GM12878 (cell line): Measurements from ENCODE around the gene GP5. TPM values are rescaled to one million over a fixed set of nuclear protein-coding genes. Genes with fewer than 3 reads are reported as not detected.

Experiments used
- ATAC-seq: fragments of 200-7000 bp; cut with Tn5 transposase; 3 replicates; pipeline ENCODE4 v1.9.1; 2020; ENCODE audit warnings: mild to moderate bottlenecking, moderate library complexity
- BruUV-seq: library from RNA; stranded (reverse); fragments of 400-500 nt; replicated peaks from 2 replicates; lab custom pipeline; 2021; lab: Mats Ljungman, UMichigan
- CTCF ChIA-PET: fragments of 300-600 bp; sonication (Branson Sonifier 250); formaldehyde crosslinking; extraction: SDS; loops from one replicate; lab custom pipeline; 2021; ENCODE audit warnings: inconsistent platforms; lab: Yijun Ruan, JAX
- POLR2A ChIA-PET: fragments of 350-600 bp; formaldehyde crosslinking; extraction: SDS; loops from one replicate; lab custom pipeline; 2021; ENCODE audit warnings: inconsistent platforms; lab: Charles Lee
- RAD21 ChIA-PET: fragments of 300-600 bp; sonication (Branson Sonifier 250); formaldehyde crosslinking; loops from one replicate; lab custom pipeline; 2023; ENCODE audit warnings: antibody characterized with exemption; ENCODE audit not compliant: unreplicated experiment; lab: Charles Lee
- SMC1A ChIA-PET: fragments of 300-600 bp; sonication (Branson Sonifier 250); formaldehyde crosslinking; loops from one replicate; lab custom pipeline; 2023; ENCODE audit not compliant: unreplicated experiment, uncharacterized antibody; lab: Charles Lee
- DNase-seq: peaks from one replicate; pipeline ENCODE4 v3.0.0-alpha.2; 2011; ENCODE audit warnings: low read depth, low spot score
- FAIRE-seq: peaks from 3 replicates; lab custom pipeline; 2011; peaks lifted over from hg19 to GRCh38; lab: Jason Lieb, UNC
- H2AFZ ChIP-seq: 2 replicates; pipeline ENCODE4 v1.6.0; 2011; ENCODE audit warnings: low read depth, low read length, control low read depth; ENCODE audit not compliant: control insufficient read depth
- H3K27ac ChIP-seq: 2 replicates; pipeline ENCODE4 v1.5.1; 2011; ENCODE audit warnings: control low read depth; ENCODE audit not compliant: control insufficient read depth, insufficient read depth
- H3K27me3 ChIP-seq, 2 experiments: replicated peaks in 1 of 2; 2 replicates each; pipeline versions ENCODE4 v1.6.0 to v1.6.1; 2011; ENCODE audit warnings: low read length in 1 of 2; ENCODE audit not compliant: control insufficient read depth in 2 of 2, insufficient read depth in 2 of 2
- H3K36me3 ChIP-seq, 2 experiments: 2 replicates each; pipeline ENCODE4 v1.5.1; 2011; ENCODE audit warnings: low read length in 1 of 2; ENCODE audit not compliant: control insufficient read depth in 2 of 2, insufficient read depth in 2 of 2
- H3K4me1 ChIP-seq: 2 replicates; pipeline ENCODE4 v1.6.1; 2011; ENCODE audit warnings: mild to moderate bottlenecking, low read length, moderate library complexity, mixed read lengths; ENCODE audit not compliant: control insufficient read depth, insufficient read depth
- H3K4me2 ChIP-seq: 2 replicates; pipeline ENCODE4 v1.6.0; 2011; ENCODE audit warnings: control low read depth; ENCODE audit not compliant: control insufficient read depth, insufficient read depth
- H3K4me3 ChIP-seq: fragments of 200-600 bp; sonication (generic); 2 replicates; pipeline ENCODE4 v1.5.1; 2016
- H3K79me2 ChIP-seq: 2 replicates; pipeline ENCODE4 v1.6.0; 2011; ENCODE audit warnings: low read length; ENCODE audit not compliant: control insufficient read depth, insufficient read depth
- H3K9ac ChIP-seq: 2 replicates; pipeline ENCODE4 v1.8.0; 2011; ENCODE audit warnings: low read length, control low read depth, mixed read lengths; ENCODE audit not compliant: control insufficient read depth, insufficient read depth
- H3K9me3 ChIP-seq: replicated peaks from 3 replicates; pipeline ENCODE4 v1.5.1; 2011; ENCODE audit warnings: mild to moderate bottlenecking, low read length; ENCODE audit not compliant: control insufficient read depth, insufficient read depth
- H4K20me1 ChIP-seq: 2 replicates; pipeline ENCODE4 v1.6.0; 2011; ENCODE audit not compliant: control insufficient read depth, insufficient read depth
- CREM ChIP-seq: IDR thresholded peaks from 2 replicates; pipeline ENCODE4 v1.6.1; 2014; ENCODE audit warnings: antibody characterized with exemption, low read depth
- JUNB ChIP-seq: IDR thresholded peaks from 2 replicates; pipeline ENCODE4 v1.6.1; 2016; ENCODE audit warnings: antibody characterized with exemption, mild to moderate bottlenecking
- NFYB ChIP-seq: IDR thresholded peaks from 2 replicates; pipeline ENCODE4 v1.6.1; 2011; ENCODE audit warnings: low read depth, mild to moderate bottlenecking, low read length, improper control_type of control experiment, moderate library complexity; ENCODE audit not compliant: insufficient read depth
- POU2F2 ChIP-seq: IDR thresholded peaks from 3 replicates; pipeline ENCODE4 v1.6.1; 2011; ENCODE audit warnings: low read depth, mild to moderate bottlenecking, low read length, borderline replicate concordance
- STAT1 ChIP-seq: fragments of 450-650 bp; conservative IDR thresholded peaks from 2 replicates; pipeline ENCODE4 v1.6.1; 2014; ENCODE audit warnings: antibody characterized with exemption, mild to moderate bottlenecking
- STAT3 ChIP-seq: IDR thresholded peaks from 2 replicates; pipeline ENCODE4 v1.6.1; 2011; ENCODE audit warnings: low read depth, low read length, improper control_type of control experiment
- TCF3 ChIP-seq: IDR thresholded peaks from 2 replicates; pipeline ENCODE4 v1.6.1; 2012; ENCODE audit warnings: low read depth, mild to moderate bottlenecking, low read length, borderline replicate concordance; ENCODE audit not compliant: insufficient read depth
- ZBTB33 ChIP-seq: fragments of 450-650 bp; IDR thresholded peaks from 2 replicates; pipeline ENCODE4 v1.6.1; 2017; ENCODE audit warnings: mild to moderate bottlenecking
- ZNF24 ChIP-seq: fragments of 450-650 bp; IDR thresholded peaks from 2 replicates; pipeline ENCODE4 v1.6.1; 2017; ENCODE audit warnings: antibody characterized with exemption, mild to moderate bottlenecking
- WGBS: methylation state at CpG from one replicate; pipeline ENCODE4 v1.1.6; 2016; ENCODE audit warnings: low lambda C conversion rate; ENCODE audit not compliant: insufficient replicate concordance, insufficient coverage; ENCODE audit errors: missing lambda C conversion rate; 5-methylcytosine and 5-hydroxymethylcytosine counted together
- in situ Hi-C: fragments of 300-500 bp; cut with MboI; formaldehyde crosslinking; loops from 9 replicates; pipeline ENCODE4 v1.14.3; 2018; ENCODE audit warnings: mixed read lengths
- intact Hi-C: fragments of 100-400 bp; cut with micrococcal nuclease; formaldehyde crosslinking; loops from one replicate; pipeline ENCODE4 v1.14.2; 2022; ENCODE audit not compliant: unreplicated experiment
- polyA plus RNA-seq, 11 experiments: library from polyadenylated mRNA; depleted of rRNA in 4 of 11; unstranded in 6 of 11; stranded (reverse) in 5 of 11; fragments of >200 nt; fragmentation: Nextera tagmentation in 4 of 11; fragmentation: Illumina TruSeq in 1 of 11; extraction: Ambion mirVana in 4 of 11; extraction: Trizol in 1 of 11; gene quantifications; 1 replicate in 1 of 11; 2 replicates in 10 of 11; pipeline versions ENCODE4 v1.2.1 to v1.2.3, GENCODE V29; 2011 to 2016; ENCODE audit warnings: inconsistent platforms in 2 of 11, missing spikeins in 2 of 11, low read depth in 1 of 11
- total RNA-seq, 4 experiments: library from RNA; depleted of rRNA in 3 of 4; stranded (reverse); fragments of >200 nt in 3 of 4; fragmentation: Illumina TruSeq in 1 of 4; extraction: Trizol in 1 of 4; gene quantifications; 2 replicates each; pipeline versions ENCODE4 v1.2.1 to v1.2.3, GENCODE V29; 2013 to 2021

Gene GP5
- total and polyA plus RNA-seq, 10 of the 15 experiments (the other 5 are each of a cell fraction or from before 2014, with no cell fraction given): not detected

- no peak overlapping the region for H3K9ac ChIP-seq
- no peak overlapping the region for H3K27ac ChIP-seq
- FAIRE-seq: no peak
- ChIA-PET POLR2A (no interaction called here), SMC1A (no interaction called here), CTCF (interaction anchor here (0.8 kb wide), 1 partner anchor 54 kb away, joined by 3 read pairs; no protein-coding TSS in a partner anchor), RAD21 (no interaction called here)
- no peaks in the 10 kb centered on the region for H3K36me3 ChIP-seq
- WGBS: 59% methylated on average over 6 of the region's 6 CpGs
- peaks cover 2% of the 10 kb centered on the region; the same call in 1 of the 3 replicates for H3K9me3 ChIP-seq
- intact Hi-C loops: no loop called here
- H3K4me1 ChIP-seq: no peaks in the 10 kb centered on the region
- no peak overlapping the region for H3K4me2 ChIP-seq
- DNase-seq: no peak
- no peaks in the 10 kb centered on the region for H4K20me1 ChIP-seq
- no peak for TF ChIP-seq STAT3
- TF ChIP-seq ZBTB33: no peak
- no peak for TF ChIP-seq ZNF24
- TF ChIP-seq JUNB: no peak
- TF ChIP-seq NFYB: no peak
- no peak for TF ChIP-seq STAT1
- TF ChIP-seq CREM: no peak
- TF ChIP-seq POU2F2: no peak
- no peak for TF ChIP-seq TCF3
- no TSS peak for BruUV-seq
- no peaks in the 10 kb centered on the region for H3K27me3 ChIP-seq
- ATAC-seq: no peak
- no peak overlapping the region for H3K4me3 ChIP-seq
- in situ Hi-C loops: no loop called here
- no peaks in the 10 kb centered on the region for H3K79me2 ChIP-seq
- H2AFZ ChIP-seq: no peak overlapping the region
Measured at GRCh38 chr3:194387276-194387675, 11.8 kb downstream of the GP5 start.
